AML-193 (cell line): ENCODE data around the gene PARD3B.

ENCODE experiments used
- DNase-seq, 2 experiments: peaks; one replicate each; lab custom pipeline; 2025; lab: John Stamatoyannopoulos, UW

PARD3B gene

GRCh38 chr2:204544961-204545860 lies at the start of gene PARD3B:
PARD3B (plus strand) TSS chr2:204545475; CDS start chr2:204546000, 525 bp downstream.
- DNase-seq: peak; percentile 1 to 5

- DNase-seq: no peak
These were observed 48.5 kb upstream of the PARD3B start for GRCh38 chr2:204496779-204497178.

- no peak for DNase-seq
These were observed 47.4 kb upstream of the PARD3B start for GRCh38 chr2:204497855-204498254.

- no peak for DNase-seq
These were observed 47.0 kb upstream of the PARD3B start for GRCh38 chr2:204498291-204498690.

- no peak for DNase-seq
These were observed 41.4 kb upstream of the PARD3B start for GRCh38 chr2:204503869-204504268.

GRCh38 chr2:204504594-204504993 lies 40.7 kb upstream of the PARD3B start:
- no peak for DNase-seq

- DNase-seq: no peak
These were observed 39.8 kb upstream of the PARD3B start for GRCh38 chr2:204505488-204505887.

GRCh38 chr2:204505946-204506345 lies 39.3 kb upstream of the PARD3B start:
- DNase-seq: no peak

GRCh38 chr2:204507636-204508035 lies 37.6 kb upstream of the PARD3B start:
- DNase-seq: no peak

- no peak for DNase-seq
These were observed 34.4 kb upstream of the PARD3B start for GRCh38 chr2:204510709-204511420.

- DNase-seq: no peak
These were observed 30.8 kb upstream of the PARD3B start for GRCh38 chr2:204514439-204514838.

GRCh38 chr2:204515416-204515815 lies 29.9 kb upstream of the PARD3B start:
- DNase-seq: no peak

- no peak for DNase-seq
These were observed 28.1 kb upstream of the PARD3B start for GRCh38 chr2:204517154-204517553.

GRCh38 chr2:204529795-204530463 lies 15.3 kb upstream of the PARD3B start:
- DNase-seq: no peak

GRCh38 chr2:204530464-204530805 lies 14.8 kb upstream of the PARD3B start:
- no peak for DNase-seq

GRCh38 chr2:204533629-204534370 lies 11.5 kb upstream of the PARD3B start:
- DNase-seq: no peak

GRCh38 chr2:204535356-204535755 lies 9.9 kb upstream of the PARD3B start:
- DNase-seq: no peak

GRCh38 chr2:204535764-204536163 lies 9.5 kb upstream of the PARD3B start:
- no peak for DNase-seq

GRCh38 chr2:204538182-204539018 lies 6.9 kb upstream of the PARD3B start:
- no peak for DNase-seq

- no peak for DNase-seq
These were observed 6.3 kb upstream of the PARD3B start for GRCh38 chr2:204539019-204539385.

- no peak for DNase-seq
These were observed 3.6 kb upstream of the PARD3B start for GRCh38 chr2:204541637-204542036.
